NK-92 (cell line): Measurements from ENCODE around the gene SELENOO.

Source experiments
- DNase-seq: peaks from one replicate; lab custom pipeline; 2025; ENCODE audit not compliant: unreplicated experiment; lab: John Stamatoyannopoulos, UW

The SELENOO gene

DNA sequence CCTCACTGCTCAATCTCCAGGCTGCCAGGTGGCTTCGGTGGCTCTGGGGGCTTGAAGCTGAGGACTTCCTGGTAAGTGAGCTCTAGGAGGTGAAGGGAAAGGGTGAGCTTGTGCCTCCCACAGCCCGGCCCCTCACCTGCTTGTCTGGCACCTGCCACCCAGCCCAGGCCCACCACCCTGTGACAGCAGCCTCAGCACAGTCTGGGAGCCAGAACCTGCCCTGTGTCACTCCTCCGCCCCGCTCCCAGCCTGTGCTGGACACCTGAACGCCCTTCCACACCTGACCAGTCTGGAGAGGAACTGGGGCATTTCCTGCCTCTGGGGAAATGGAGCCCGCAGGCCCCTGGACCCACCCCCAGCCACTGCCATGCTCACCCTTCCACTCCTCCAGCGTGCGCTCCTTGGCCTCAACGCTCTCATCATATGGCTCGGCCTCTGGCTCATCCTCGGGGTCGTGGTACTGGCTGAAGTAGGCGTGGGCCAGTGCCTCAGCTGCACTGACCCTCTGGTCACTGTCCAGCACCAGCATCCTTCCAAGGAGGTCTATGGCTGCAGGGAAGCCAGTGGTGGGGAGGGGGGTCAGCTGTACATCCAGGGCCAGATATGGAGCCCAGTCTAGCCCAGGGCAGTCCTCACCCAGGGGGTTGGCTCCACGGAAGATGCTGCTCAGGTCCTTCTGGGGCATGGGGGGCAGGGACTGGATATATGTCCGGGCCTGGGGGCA is 64.3 kb downstream of the SELENOO start:
- no peak for DNase-seq

DNA sequence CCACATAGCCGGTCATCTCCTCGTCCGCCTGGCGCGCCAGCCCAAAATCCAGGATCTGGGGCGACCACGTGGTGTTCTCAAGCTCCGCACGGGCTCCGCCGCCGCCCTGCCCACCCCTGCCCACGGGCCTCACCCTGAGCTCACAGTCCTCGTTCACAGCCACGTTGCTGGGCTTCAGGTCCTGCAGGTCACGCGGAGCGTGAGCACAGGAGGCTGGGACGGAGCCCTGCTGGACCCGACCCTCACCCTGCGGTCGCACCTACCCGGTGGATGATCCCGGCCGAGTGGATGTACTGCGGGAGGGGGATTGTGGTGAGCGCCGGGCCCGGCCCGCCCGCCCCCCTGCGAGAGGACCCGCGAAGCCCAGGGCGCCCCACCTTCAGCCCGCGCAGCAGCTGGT is 66.2 kb downstream of the SELENOO start:
- no peak for DNase-seq
